Activated CD8-positive, alpha-beta memory T cell treated with anti-CD3 and anti-CD28 coated beads for 4 hours (primary cell): Measurements from ENCODE around the gene TM9SF4.
"Not testable (repeated sequence)": the region's sequence is repeated elsewhere in the genome, so short reads cannot be mapped to it uniquely, and the experiment has no call there.

Source experiments
- DNase-seq, 2 donors: peaks; one replicate each; pipeline ENCODE4 v3.0.0-alpha.2; 2020; ENCODE audit warnings: low read depth in 2 of 2

The TM9SF4 gene

DNA sequence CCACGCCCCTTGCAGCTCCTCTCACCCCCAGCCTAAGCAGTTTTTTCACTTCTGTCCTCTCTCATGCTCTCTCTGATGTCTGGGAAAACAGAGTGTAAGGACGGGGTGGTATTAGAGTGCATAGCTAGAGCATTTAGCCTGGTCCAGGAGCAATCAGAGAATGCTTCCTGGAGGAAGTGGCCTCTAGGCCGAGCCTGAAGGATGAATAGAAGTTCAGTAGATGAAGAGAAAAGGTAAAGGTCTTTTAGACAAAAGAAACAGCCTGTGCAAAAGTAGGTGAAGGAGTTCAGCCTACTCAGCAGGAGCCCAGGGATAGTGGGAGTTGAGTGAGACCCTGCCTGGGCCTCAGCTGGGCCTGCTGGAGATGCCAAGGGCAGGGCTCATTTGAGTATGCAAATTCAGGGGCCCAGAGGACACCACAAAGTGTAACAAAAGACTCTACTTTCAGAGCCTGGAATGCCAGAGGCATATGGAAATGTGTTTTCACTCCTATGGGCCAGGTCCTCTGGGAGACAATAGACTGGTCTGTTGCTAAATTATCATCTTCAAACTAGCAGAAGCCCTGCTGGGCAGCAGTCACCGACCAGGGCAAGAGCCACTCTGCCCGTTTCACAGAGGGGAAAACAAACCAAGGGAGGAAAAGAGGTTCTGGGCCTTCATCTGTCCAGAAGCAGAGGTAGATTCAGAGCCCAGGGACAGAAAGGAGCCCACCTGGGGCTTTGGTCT is 19.7 kb upstream of the TM9SF4 start:
- DNase-seq = no peak

DNA sequence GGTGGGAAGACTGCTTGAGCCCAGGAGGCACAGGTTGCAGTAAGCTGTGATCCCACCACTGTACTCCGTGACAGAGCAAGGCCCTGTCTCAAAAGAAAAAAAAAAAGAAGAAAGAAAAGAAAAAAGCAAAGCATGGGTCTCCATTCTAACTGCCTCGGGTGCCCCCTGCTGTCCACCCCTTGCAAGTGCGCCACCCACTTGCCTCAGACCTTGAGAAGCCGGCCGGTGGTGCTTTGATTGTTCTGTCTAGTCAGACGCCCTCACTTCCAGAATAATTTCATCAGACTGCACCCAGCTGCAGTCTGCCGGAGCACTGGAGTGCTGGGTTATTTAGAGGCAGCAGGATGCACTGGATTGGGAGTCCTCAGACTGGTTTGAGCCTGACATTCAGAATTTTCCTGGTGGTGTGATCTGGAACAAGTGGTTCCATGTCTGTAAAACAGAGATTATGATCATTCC is 17.6 kb upstream of the TM9SF4 start:
- peak; percentile 43 to 49 for DNase-seq

DNA sequence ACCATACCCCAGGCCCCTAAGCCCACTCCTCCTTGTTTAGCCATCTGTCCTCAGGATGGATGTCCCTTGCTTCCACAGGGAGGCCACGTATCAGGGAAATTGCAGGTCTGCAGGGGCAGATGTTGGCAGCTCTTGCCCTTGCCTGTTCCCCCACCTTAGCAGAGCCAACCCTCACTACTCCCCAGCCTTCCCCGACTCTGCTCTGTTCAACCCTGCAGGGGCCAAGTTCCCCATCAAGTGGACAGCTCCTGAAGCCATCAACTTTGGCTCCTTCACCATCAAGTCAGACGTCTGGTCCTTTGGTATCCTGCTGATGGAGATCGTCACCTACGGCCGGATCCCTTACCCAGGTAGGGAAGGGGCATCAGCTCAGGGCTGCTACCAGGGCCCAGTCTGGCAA is 10.7 kb upstream of the TM9SF4 start:
- DNase-seq = no peak

DNA sequence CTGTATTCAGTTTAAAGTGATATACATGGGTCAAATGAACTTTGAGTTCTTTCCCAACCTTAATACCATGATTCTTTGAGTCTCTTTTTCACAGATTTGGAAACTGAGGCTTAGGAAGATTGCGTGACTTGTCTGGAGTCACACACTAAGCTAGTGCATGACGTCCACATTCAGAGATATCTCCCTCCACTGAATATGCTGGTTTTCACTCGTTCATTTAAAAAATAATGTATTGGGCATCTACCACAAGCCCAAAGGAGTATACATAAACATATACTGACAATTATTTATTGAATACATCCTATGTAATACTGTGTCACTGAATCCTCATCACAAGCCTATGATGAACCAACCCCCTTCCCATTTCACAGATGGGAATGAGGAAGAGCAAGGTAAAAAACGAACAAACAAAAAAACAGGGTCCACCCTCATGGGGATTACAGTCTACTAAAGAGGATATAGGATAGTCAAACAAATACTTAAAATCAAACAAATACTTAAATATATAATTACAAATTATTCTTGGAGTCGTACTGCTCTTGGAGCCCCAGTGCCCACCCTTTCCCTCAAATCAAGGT is 611 bp upstream of the TM9SF4 start:
- DNase-seq = no peak

DNA sequence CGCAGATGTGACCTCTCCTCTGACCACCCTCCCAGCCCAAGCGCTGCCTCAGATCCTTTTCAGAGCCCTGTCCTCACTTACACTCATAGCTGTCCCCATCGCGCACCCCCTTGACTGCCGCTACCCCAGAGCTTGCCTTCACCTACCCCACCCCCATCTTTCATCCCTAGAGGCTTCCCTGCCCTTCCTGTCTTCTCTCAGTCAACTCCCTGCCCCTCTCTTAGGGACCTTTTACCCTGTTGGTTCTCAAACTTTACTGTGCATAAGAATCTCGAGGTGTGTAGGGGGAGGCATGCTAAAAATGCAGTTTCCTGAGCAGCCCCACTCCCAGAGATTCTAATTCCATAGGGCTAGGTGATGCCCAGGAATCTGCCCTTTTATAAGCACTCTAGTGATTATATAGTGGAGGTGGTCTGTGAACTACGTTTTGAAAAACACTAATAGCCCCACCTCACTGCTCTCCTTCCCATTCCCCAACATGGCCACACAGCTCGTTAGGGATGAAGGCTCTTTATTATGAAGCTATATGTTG is 725 bp downstream of the TM9SF4 start:
- no peak for DNase-seq

DNA sequence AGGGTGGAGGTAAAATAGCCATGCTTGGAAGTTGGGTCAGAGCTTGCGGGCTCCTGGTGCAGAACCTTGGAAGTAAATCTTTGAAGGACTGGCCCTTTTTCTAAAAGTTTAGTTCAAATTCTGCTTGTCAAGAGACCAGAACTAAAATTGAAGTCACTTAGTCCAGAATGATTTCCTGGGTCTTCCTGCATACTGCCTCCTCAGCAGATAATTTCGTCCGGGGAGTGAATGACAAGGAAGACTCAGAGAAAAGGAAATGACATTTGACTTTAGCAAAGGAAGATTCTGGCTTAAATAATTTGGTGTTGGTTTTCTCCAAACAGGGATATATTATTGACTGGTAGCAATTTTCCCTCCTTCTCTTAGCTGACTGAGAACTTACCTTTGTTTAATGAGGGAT is 1.2 kb downstream of the TM9SF4 start:
- no peak for DNase-seq

DNA sequence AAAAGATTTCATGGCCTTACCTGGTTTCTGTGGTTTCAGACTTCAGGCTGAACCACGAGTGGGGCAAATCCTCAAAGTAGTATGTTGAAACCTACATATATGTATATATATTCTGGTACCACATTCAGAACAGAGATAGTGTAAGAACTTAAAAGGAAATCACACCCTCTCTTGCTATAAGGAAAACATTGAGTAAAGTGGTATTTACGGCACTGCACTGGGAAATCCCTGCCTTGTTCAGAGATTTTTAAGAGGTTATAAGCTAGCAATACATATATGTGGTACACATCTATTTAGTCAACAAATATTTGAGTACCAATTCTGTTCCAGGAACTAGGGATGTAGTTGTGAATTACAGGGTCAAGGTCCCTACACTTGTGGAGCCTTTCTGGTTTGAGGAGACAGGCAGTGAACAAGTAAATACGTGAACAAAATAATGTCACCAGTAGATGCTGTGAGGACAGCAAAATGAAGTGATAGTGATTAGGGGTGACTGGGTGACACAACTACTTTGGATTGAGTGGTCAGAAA is 1.7 kb downstream of the TM9SF4 start:
- no peak for DNase-seq

DNA sequence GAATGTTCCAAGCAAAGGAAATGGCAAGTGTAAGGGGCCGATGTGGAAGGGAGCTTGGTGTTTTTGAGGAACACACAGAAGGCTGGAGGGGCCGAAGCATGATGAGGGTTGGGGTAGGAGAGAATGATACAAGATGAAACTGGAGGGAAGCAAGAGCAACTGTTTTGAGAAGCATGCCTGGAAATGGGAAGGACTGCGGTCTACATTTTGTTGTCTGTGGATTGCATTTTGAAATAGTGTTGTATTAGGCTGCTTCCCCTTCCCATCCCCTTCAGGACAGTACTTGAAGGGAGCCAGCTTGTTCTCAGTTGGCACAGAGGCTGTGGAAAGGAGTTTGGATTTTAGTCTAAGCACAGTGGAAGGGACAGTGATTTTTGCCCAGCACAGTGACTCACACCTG is 2.2 kb downstream of the TM9SF4 start:
- no peak for DNase-seq

DNA sequence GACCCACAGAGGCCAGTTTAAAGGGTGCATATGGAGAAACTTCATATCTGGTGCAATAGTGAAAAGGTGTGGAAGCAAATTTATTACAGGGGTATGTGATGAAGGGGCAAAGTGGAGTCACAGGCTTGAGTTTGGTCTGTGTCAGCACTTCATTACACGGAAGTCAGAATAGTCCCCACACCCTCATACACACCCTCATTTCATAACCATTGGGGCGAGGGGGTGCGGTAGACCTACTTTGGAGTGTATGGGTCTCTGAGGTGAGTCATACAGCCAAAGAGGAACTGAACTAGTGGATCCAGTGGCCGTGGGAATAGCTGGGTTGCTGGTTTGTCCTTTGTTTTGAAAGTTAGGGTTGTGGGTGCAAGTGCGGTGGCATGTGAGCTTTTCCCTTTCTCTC is 3.3 kb downstream of the TM9SF4 start:
- no peak for DNase-seq

DNA sequence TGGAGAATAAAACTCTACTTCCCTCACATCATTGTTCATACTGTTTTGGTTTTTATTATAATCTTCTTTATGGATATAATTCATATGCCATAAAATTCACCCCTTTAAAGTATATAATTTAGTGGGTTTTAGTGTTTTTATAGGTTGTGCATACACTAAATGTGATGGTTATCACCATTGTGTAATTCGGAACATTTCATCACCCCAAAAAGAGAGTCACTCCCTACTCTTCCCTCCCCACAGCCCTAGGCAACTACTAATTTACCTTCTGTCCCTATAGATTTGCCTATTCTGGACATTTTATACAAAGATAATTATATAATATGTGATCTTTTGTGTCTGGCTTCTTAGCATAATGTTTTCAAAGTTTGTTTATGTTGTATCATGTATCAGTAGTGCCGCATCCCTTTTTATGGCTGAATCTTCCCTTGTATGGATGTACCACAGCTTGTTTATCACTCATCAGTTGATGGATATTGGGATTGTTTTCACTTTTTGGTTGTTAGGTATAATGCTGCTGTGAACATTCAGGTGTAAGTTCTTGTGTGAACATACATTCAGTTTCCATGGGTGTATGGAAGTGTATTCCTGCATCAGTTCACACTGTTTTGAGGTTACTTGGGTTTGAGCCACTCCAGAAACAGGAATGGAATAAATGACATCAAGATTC is 4.2 kb downstream of the TM9SF4 start:
- DNase-seq = no peak

DNA sequence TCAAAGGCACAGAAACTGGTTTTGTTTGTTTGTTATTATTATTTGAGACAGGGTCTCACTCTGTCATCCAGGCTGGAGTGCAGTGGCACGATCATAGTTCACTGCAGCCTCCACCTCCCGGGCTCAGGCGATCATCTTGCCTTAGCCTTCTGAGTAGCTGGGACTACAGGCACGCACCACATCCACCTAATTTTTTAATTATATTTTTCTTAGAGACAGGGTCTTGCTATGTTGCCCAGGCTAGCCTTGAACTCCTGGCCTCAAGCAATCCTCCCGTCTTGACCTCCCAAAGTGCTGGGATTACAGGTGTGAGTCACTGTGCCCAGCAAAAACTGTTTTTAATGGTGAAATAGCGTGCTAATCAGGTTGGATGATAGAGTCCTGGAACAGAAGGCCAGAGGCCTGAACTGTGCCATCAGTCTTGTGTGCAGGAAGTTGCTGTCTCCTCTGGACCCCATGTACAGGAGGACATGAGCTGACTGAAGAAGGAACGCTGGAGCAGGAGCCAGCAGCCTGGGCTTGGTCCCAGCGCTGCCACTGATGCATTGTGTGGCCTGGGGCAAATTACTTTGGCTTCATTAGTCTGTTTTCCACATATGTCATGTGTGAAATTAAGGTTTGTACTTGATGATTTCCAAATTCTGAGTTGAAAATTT is 4.9 kb downstream of the TM9SF4 start:
- no peak for DNase-seq

DNA sequence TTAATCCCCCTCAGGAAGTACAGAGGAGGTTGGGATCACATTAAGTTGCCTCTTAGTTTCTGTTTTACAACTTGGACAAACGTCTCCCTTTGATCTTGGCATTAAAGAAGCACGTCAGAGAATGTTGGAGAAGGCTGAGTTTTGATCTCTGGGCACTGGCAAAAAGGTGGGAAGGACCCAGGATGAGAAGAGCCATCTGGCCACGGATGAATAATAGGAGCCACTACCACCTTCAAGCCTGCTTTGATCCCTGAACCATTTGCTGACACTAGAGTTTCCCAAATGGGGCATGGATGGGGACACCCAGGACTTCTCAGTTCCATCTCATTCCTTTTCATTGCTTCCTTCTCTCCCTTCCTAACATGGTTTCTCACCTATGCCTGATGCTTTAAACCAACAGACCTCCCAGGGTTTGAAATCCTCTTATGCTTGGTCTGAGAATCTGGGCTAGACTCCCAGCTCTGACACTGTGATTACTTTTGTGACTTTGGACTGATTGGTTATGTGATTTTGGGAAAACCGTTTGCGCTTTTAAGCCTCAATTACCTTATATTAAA is 5.8 kb downstream of the TM9SF4 start:
- DNase-seq = no peak

DNA sequence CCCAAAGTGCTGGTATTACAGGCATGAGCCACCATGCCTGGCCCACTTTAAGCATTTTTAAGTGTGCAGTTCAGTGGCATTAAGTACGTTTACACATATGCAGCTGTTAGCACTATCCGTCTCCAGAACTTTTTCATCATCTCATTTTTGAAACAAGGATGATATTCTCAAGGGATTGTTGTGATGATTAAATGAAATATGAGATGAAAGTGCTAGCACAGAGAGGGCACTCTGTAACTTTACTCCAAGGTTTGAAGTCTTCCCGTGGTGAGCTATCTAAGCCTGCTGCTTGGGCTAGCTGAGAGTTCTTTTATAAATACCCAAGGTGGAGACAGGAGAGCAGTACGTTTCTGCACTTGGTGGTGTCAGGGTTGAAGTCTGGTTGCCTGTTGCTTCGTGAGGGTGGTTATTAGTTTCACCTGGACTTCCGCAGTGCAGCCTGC is 6.6 kb downstream of the TM9SF4 start:
- DNase-seq = no peak

DNA sequence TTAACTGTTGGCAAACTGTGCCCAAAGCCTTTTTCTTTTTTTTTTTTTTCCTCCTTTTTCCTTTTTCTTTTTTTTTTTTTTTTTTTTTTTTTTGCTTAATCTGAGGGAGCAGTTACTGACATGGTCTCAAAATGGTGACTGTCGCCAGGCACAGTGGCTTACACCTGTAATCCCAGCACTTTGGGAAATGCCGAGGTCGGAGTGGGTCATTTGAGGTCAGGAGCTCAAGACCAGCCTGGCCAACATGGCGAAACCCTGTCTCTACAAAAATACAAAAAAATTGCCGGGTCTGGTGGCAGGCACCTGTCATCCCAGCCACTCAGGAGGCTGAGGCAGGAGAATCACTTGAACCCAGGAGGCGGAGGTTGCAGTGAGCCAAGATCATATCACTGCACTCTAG is 7.3 kb downstream of the TM9SF4 start:
- DNase-seq = not testable (repeated sequence)

DNA sequence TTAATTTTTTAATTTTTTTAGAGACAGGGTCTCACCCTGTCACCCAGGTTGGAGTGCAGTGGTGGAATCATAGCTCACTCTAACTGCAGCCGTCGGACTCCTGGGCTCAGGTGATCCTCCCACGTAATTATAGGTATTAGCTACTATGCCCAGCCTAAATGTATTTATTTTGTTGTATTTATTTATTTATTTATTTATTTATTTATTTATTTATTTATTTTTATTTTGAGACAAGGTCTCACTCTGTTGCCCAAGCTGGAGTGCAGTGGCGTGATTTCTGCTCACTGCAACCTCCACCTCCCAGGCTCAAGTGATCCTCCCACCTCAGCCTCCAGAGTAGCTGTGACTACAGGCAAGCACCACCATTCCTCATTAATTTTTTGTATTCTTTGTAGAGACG is 8.9 kb downstream of the TM9SF4 start:
- DNase-seq = not testable (repeated sequence)

DNA sequence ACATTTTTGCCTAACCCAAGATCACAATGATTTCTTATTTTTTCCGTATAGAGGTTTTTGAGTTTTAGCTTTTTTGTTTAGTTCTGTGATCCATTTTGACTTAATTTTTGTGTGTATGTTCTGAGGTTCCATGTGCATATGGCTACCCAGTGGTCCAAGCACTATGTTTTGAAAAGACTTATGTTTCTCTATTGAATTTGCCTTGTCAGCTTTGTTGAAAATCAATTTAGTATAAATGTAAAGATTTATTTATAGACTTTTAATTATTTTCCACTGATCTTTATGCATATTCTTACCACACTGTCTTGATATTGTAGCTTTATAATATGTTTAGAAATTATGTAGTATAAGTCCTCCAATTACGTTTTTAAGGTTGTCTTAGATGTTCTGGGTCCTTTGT is 10.2 kb downstream of the TM9SF4 start:
- DNase-seq = no peak

DNA sequence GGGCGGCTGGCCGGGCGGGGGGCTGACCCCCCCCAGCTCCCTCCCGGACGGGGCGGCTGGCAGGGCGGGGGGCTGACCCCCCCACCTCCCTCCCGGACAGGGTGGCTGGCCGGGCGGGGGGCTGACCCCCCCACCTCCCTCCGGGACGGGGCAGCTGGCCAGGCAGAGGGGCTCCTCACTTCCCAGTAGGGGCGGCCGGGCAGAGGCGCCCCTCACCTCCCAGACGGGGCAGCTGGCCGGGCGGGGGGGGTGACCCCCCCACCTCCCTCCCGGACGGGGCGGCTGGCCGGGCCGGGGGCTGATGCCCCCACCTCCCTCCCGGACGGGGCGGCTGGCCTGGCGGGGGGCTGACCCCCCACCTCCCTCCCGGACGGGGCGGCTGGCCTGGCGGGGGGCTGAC is 12.4 kb downstream of the TM9SF4 start:
- not testable (repeated sequence) for DNase-seq

DNA sequence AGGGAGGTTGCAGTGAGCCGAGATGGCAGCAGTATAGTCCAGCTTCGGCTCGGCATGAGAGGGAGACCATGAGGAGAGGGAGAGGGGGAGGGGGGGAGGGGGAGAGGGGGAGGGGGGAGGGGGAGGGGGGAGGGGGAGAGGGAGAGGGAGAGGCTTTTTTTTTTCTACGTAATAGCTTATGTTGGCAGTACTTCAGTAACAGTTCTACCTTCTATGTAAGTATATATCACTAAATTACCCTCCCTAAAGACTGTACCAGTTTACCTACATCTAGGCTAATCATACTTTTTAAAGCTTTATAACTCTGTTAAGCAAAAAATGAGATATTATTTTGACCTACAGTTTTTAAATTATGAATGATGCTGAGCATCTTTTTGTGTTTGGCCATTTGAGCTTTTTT is 13.6 kb downstream of the TM9SF4 start:
- no peak for DNase-seq

DNA sequence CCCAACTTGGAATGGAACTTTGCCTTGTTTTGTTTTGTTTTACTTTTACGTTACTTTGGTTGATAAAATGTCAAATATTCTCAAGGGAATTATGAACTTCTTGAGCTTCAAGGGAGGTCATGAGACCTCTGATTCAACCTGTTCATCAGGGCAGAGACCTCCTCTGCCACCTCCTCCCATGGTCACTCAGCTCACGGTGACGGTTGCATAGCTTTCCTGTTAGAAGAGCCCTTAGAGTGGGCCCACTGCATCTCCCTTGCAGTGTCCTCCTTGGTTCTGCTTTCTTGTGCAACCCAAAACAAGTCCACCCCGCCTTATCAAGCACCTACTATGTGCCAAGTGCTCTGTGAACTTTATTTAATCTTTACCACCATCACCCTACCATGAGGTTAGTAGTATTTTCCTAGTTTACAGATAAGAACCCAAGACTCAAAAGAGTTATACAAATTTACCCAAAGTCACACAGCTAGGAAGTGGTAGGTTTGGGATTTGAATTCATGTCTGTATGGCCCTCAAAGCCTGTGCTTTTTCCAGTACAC is 15.5 kb downstream of the TM9SF4 start:
- no peak for DNase-seq

DNA sequence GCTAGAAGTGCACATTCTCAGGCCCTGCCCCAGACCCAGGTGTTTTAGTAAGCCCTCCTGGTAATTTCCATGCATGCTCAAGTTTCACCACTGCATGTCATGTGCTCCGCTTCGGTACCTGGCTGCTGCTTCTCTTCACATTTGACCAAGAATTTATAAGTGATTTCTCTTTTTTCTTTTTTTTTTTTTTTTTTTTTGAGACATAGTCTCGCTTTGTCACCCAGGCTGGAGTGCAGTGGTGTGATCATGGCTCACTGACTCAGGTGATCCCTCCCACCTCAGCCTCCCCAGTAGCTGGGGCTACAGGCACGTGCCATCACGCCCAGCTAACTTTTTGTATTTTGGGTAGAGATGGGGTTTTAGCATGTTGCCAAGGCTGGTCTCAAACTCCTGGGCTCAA is 16.0 kb downstream of the TM9SF4 start:
- DNase-seq = no peak

DNA sequence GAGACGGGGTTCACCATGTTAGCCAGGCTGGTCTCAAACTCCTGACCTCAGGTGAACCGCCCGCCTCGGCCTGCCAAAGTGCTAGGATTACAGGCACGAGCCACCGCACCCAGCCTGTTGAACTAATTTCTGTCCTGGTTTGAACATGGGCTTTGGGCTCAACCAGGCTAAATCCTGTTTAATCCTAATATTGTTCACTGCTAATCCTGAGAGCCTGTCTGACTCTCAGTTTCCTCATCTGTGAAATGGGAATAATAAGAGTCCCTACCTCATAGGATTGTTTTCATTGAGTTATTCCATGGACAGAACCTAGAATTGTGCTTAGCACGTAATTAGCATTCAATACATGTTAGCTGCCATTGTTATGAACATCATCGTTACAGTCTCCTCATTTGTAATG is 17.4 kb downstream of the TM9SF4 start:
- DNase-seq = no peak

DNA sequence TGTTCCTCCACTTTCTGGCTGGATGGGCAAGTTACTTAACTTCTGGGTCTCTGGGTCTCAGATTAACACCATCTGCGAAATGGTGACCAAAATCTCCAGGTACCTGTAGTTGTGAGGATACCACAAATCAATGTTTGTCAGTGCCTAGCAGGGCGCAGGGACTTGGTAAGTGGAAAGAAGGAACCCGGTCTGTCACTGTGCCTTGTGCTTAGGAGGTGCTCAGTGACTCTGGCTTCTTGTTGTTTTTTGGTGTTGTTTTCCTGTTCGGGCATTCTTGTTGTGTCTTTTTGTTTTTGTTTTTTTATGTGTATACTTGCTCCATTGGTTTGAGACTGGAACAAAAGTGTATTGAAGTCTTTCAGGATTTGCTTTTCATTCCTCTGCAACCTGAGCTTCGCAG is 17.8 kb downstream of the TM9SF4 start:
- DNase-seq = no peak
